Upper lobe of left lung (tissue), 6 donors: ENCODE measurements around the gene GDF11. TPM values are rescaled to one million over a fixed set of nuclear protein-coding genes. Genes with fewer than 3 reads are reported as not detected.
A peak's percentile ranks its signal among the peaks of the same experiment; 100 is the strongest.

Experiments
- ATAC-seq, 2 donors: fragments of 200-7000 bp; cut with Tn5 transposase; one replicate each; pipeline ENCODE4 v1.9.1; 2022; ENCODE audit warnings: mild to moderate bottlenecking in 2 of 2, moderate library complexity in 2 of 2; ENCODE audit not compliant: low FRiP score in 2 of 2
- DNase-seq, 2 donors: peaks; one replicate each; pipeline ENCODE4 v3.0.0-alpha.2; 2019 to 2020
- H3K27ac ChIP-seq, 4 donors: fragments of 200-600 bp; sonication (generic); one replicate each; pipeline ENCODE4 v1.5.1; 2016 to 2019
- H3K27me3 ChIP-seq, 4 donors: fragments of 200-600 bp; sonication (generic); one replicate each; pipeline ENCODE4 v1.5.1; 2017 to 2019
- H3K36me3 ChIP-seq, 4 donors: fragments of 200-600 bp; sonication (generic); one replicate each; pipeline ENCODE4 v1.5.1; 2016 to 2019
- H3K4me1 ChIP-seq, 4 donors: fragments of 200-600 bp; sonication (generic); one replicate each; pipeline ENCODE4 v1.5.1; 2018 to 2019
- H3K4me3 ChIP-seq, 4 donors: fragments of 200-600 bp; sonication (generic); one replicate each; pipeline ENCODE4 v1.5.1; 2017 to 2019; ENCODE audit warnings: mild to moderate bottlenecking in 2 of 4, moderate library complexity in 1 of 4
- H3K9me3 ChIP-seq, 4 donors: fragments of 200-600 bp; sonication (generic); one replicate each; pipeline ENCODE4 v1.5.1; 2018 to 2019
- EP300 ChIP-seq, 4 donors: sonication (generic); formaldehyde crosslinking; IDR thresholded peaks; one replicate each; pipeline ENCODE4 v1.5.1; 2017; ENCODE audit warnings: antibody characterized with exemption in 4 of 4, control low read depth in 2 of 4
- POLR2A ChIP-seq, 4 donors: fragments of 450-650 bp; IDR thresholded peaks; one replicate each; pipeline ENCODE4 v1.5.1; 2016 to 2017; ENCODE audit warnings: antibody characterized with exemption in 4 of 4, mild to moderate bottlenecking in 2 of 4
- POLR2AphosphoS5 ChIP-seq, 2 donors: sonication (generic); formaldehyde crosslinking; IDR thresholded peaks; one replicate each; pipeline ENCODE4 v1.5.1; 2017; ENCODE audit warnings: antibody characterized with exemption in 2 of 2
- WGBS, 2 donors: methylation state at CpG; one replicate each; pipeline ENCODE4 v1.1.5; 2017 to 2018; 5-methylcytosine and 5-hydroxymethylcytosine counted together
- total RNA-seq, 6 donors: library from RNA; depleted of rRNA in 4 of 6; stranded (reverse); fragments of >200 nt in 4 of 6; gene quantifications; one replicate each; pipeline versions ENCODE4 v1.1.0 to v1.2.1, GENCODE V29; 2016 to 2021
- TF ChIP-seq, protein P1 (sequence below), 6 experiments: fragments of 450-650 bp in 4 of 6; fragments of 200-600 bp in 2 of 6; sonication (generic) in 2 of 6; IDR thresholded peaks; one replicate each; pipeline ENCODE4 v1.5.1; 2016 to 2019; ENCODE audit warnings: antibody characterized with exemption in 6 of 6
- donor health status: DM: no; HTN: no; CAD: no; lungs with moderate emphysema.
- donor health status: DM: no; HTN: yes; CAD: no; lungs with severe emphysema.

GDF11 gene
- total RNA-seq, 6 donors from 2014 or later, result 1.0 to 6.8 (median 2.3) TPM

DNA sequence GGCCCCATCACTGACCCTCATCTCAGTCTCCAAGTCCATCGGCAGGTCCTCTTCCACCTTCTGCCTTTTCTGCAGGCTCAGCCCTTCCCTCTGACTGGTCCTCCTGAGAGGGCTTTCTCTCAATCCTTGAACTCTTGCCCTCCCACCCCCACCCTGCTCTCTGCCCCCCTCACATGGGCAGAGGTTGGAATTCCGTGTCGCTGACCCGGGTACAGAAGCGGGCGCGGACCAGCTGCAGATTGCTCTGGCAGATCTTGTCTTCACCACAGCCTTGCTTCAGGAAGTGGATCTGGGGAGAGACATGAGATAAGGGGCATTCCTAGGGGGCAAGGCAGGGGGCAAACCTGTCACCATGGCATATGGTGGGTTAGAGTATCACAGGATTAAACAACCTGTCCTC, 47.6 kb upstream of the GDF11 start:
- Histone ChIP-seq H3K4me1 (no peaks in the 10 kb centered on the region), H3K27ac (no peak overlapping the region), H3K27me3 (no peaks in the 10 kb centered on the region), H3K9me3 (no peaks in the 10 kb centered on the region), H3K36me3 (no peaks in the 10 kb centered on the region), H3K4me3 (no peak overlapping the region)
- WGBS, 2 donors, result 80 to 87% methylated on average over 7 of the region's 7 CpGs
- no peak for DNase-seq
- no peak for ATAC-seq
- TF ChIP-seq, protein P1, sequence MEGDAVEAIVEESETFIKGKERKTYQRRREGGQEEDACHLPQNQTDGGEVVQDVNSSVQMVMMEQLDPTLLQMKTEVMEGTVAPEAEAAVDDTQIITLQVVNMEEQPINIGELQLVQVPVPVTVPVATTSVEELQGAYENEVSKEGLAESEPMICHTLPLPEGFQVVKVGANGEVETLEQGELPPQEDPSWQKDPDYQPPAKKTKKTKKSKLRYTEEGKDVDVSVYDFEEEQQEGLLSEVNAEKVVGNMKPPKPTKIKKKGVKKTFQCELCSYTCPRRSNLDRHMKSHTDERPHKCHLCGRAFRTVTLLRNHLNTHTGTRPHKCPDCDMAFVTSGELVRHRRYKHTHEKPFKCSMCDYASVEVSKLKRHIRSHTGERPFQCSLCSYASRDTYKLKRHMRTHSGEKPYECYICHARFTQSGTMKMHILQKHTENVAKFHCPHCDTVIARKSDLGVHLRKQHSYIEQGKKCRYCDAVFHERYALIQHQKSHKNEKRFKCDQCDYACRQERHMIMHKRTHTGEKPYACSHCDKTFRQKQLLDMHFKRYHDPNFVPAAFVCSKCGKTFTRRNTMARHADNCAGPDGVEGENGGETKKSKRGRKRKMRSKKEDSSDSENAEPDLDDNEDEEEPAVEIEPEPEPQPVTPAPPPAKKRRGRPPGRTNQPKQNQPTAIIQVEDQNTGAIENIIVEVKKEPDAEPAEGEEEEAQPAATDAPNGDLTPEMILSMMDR (IDR thresholded peaks at IDR 0.05), result no peak
- TF ChIP-seq POLR2AphosphoS5 (IDR thresholded peaks at IDR 0.05), result no peak
- TF ChIP-seq POLR2A (IDR thresholded peaks at IDR 0.05), result no peak
- no peak for TF ChIP-seq EP300 (IDR thresholded peaks at IDR 0.05)

DNA sequence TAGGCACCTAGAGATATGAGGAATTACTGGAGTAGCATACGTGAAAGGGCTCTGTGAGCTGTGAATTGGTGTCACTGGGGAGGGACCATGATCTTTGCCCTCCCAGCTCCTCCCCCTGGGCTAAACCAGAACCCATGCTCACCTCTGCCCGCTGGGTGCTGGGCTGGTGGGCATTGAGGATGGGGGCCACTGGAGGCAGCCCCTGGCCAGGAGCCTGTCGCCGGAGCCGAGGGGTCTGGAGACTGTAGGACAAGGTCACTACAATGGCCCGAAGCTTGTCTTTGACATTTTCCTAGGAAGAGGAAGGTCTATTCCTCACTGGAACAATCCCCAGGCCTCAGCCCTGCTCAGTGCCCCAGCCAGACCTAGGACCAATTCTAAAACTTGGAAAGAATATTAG, 46.8 kb upstream of the GDF11 start:
- H3K4me3 ChIP-seq, result no peak overlapping the region
- DNase-seq (peak in 1 of 2 donors; percentile 43), ATAC-seq (no peak)
- H3K27me3 ChIP-seq, result no peaks in the 10 kb centered on the region
- no peaks in the 10 kb centered on the region for H3K36me3 ChIP-seq
- no peak overlapping the region for H3K27ac ChIP-seq
- 83 to 94% methylated on average over 2 to 6 of the region's 6 CpGs for WGBS, 2 donors
- H3K4me1 ChIP-seq, result no peaks in the 10 kb centered on the region
- TF ChIP-seq POLR2A (IDR thresholded peaks at IDR 0.05), result no peak
- no peak for TF ChIP-seq EP300 (IDR thresholded peaks at IDR 0.05)
- no peak for TF ChIP-seq POLR2AphosphoS5 (IDR thresholded peaks at IDR 0.05)
- TF ChIP-seq, protein P1 (IDR thresholded peaks at IDR 0.05), result no peak
- no peaks in the 10 kb centered on the region for H3K9me3 ChIP-seq

GRCh38 chr12:55696796-55697462, 46.0 kb upstream of the GDF11 start:
- no peak overlapping the region for H3K4me3 ChIP-seq
- peak in 1 of 2 donors; percentile 52 for DNase-seq
- 84 to 86% methylated on average over 15 to 19 of the region's 19 CpGs for WGBS, 2 donors
- H3K27me3 ChIP-seq, result no peaks in the 10 kb centered on the region
- no peaks in the 10 kb centered on the region for H3K9me3 ChIP-seq
- no peaks in the 10 kb centered on the region for H3K4me1 ChIP-seq
- no peak for ATAC-seq
- H3K27ac ChIP-seq, result no peak overlapping the region
- TF ChIP-seq POLR2AphosphoS5 (IDR thresholded peaks at IDR 0.05) (no peak), EP300 (IDR thresholded peaks at IDR 0.05) (no peak), POLR2A (IDR thresholded peaks at IDR 0.05) (no peak)
- TF ChIP-seq, protein P1 (IDR thresholded peaks at IDR 0.05), result no peak
- no peaks in the 10 kb centered on the region for H3K36me3 ChIP-seq

- DNase-seq (no peak), ATAC-seq (no peak)
- Histone ChIP-seq H3K4me1 (no peaks in the 10 kb centered on the region), H3K27ac (no peak overlapping the region), H3K27me3 (no peaks in the 10 kb centered on the region), H3K9me3 (no peaks in the 10 kb centered on the region), H3K4me3 (no peak overlapping the region), H3K36me3 (no peaks in the 10 kb centered on the region)
- TF ChIP-seq EP300 (IDR thresholded peaks at IDR 0.05), result no peak
- no peak for TF ChIP-seq POLR2AphosphoS5 (IDR thresholded peaks at IDR 0.05)
- TF ChIP-seq, protein P1 (IDR thresholded peaks at IDR 0.05), result no peak
- no peak for TF ChIP-seq POLR2A (IDR thresholded peaks at IDR 0.05)
- 86 to 91% methylated on average over 6 to 7 of the region's 7 CpGs for WGBS, 2 donors
Observed at GRCh38 chr12:55697686-55698085, 45.2 kb upstream of the GDF11 start.
